Endothelial cell of umbilical vein (primary cell): ENCODE data around the gene NFYC. TPM values are rescaled to one million over a fixed set of nuclear protein-coding genes. Genes with fewer than 3 reads are reported as not detected.

Experiments
- BruUV-seq: library from RNA; stranded (reverse); fragments of 400-500 nt; replicated peaks from 2 replicates; lab custom pipeline; 2021; lab: Mats Ljungman, UMichigan
- CTCF ChIA-PET: fragments of 300-600, 350-600 bp; sonication (Branson Sonifier 250); formaldehyde crosslinking; loops from one replicate; lab custom pipeline; 2021; ENCODE audit warnings: antibody characterized with exemption, inconsistent platforms; lab: Charles Lee
- POLR2A ChIA-PET: fragments of 300-600, 350-600 bp; sonication (Branson Sonifier 250); formaldehyde crosslinking; loops from one replicate; lab custom pipeline; 2021; ENCODE audit warnings: antibody characterized with exemption, inconsistent platforms; lab: Charles Lee
- DNase-seq: peaks from one replicate; pipeline ENCODE4 v3.0.0-alpha.2; 2011; ENCODE audit warnings: low read depth, low spot score
- FAIRE-seq: peaks from 2 replicates; lab custom pipeline; 2011; peaks lifted over from hg19 to GRCh38; lab: Jason Lieb, UNC
- H2AFZ ChIP-seq: 2 replicates; pipeline ENCODE4 v1.6.0; 2012; ENCODE audit warnings: low read depth, low read length, control low read depth, inconsistent platforms
- H3K27ac ChIP-seq: 2 replicates; pipeline ENCODE4 v1.5.1; 2011; ENCODE audit warnings: low read depth, mild to moderate bottlenecking, control low read depth, low read length, moderate library complexity; ENCODE audit not compliant: insufficient read depth
- H3K27me3 ChIP-seq, 2 experiments: 2 replicates each; pipeline versions ENCODE4 v1.6.0 to v1.6.1; 2011; ENCODE audit warnings: low read length in 2 of 2, mixed read lengths in 1 of 2; ENCODE audit not compliant: control insufficient read depth in 2 of 2, insufficient read depth in 2 of 2
- H3K36me3 ChIP-seq, 2 experiments: 2 replicates in 1 of 2; 3 replicates in 1 of 2; pipeline ENCODE4 v1.5.1; 2011; ENCODE audit warnings: low read length in 2 of 2, mild to moderate bottlenecking in 1 of 2, moderate library complexity in 1 of 2; ENCODE audit not compliant: control insufficient read depth in 2 of 2, insufficient read depth in 2 of 2; ENCODE audit errors: extremely low read depth in 1 of 2
- H3K4me1 ChIP-seq: 3 replicates; pipeline ENCODE4 v1.5.1; 2011; ENCODE audit warnings: mild to moderate bottlenecking, low read length; ENCODE audit not compliant: control insufficient read depth, insufficient read depth; ENCODE audit errors: extremely low read depth
- H3K4me2 ChIP-seq: 2 replicates; pipeline ENCODE4 v1.6.1; 2011; ENCODE audit warnings: low read length, control low read depth, mixed read lengths; ENCODE audit not compliant: insufficient read depth
- H3K4me3 ChIP-seq, 3 experiments: fragments of 200-600 bp in 1 of 3; sonication (generic), shearing (Covaris generic) in 1 of 3; replicated peaks in 1 of 3; 2 replicates each; pipeline ENCODE4 v1.5.1; 2011 to 2016; ENCODE audit warnings: control low read depth in 3 of 3, low read length in 3 of 3, mild to moderate bottlenecking in 2 of 3, inconsistent platforms in 1 of 3, low read depth in 1 of 3, moderate library complexity in 1 of 3; ENCODE audit not compliant: insufficient read depth in 1 of 3
- H3K79me2 ChIP-seq: 2 replicates; pipeline ENCODE4 v1.6.0; 2012; ENCODE audit warnings: low read length, inconsistent platforms; ENCODE audit not compliant: control insufficient read depth, insufficient read depth
- H3K9ac ChIP-seq: replicated peaks from 2 replicates; pipeline ENCODE3; 2011; ENCODE audit warnings: low read length, control low read depth; ENCODE audit not compliant: insufficient read depth; ENCODE audit errors: extremely low read depth
- H3K9me1 ChIP-seq: replicated peaks from 3 replicates; pipeline ENCODE4 v1.6.0; 2011; ENCODE audit warnings: mild to moderate bottlenecking, low read length; ENCODE audit not compliant: control insufficient read depth, insufficient read depth; ENCODE audit errors: extremely low read depth
- H3K9me3 ChIP-seq: replicated peaks from 2 replicates; pipeline ENCODE4 v1.5.1; 2012; ENCODE audit warnings: low read length, inconsistent platforms; ENCODE audit not compliant: control insufficient read depth, insufficient read depth
- H4K20me1 ChIP-seq: replicated peaks from 2 replicates; pipeline ENCODE3; 2011; ENCODE audit warnings: mild to moderate bottlenecking, low read length; ENCODE audit not compliant: control insufficient read depth, insufficient read depth; ENCODE audit errors: extremely low read depth
- EZH2 ChIP-seq: IDR thresholded peaks from 2 replicates; pipeline ENCODE4 v1.6.1; 2012; ENCODE audit warnings: borderline replicate concordance, low read depth, mild to moderate bottlenecking, moderate library complexity, low read length, inconsistent platforms; ENCODE audit not compliant: severe bottlenecking
- FOS ChIP-seq: IDR thresholded peaks from 2 replicates; pipeline ENCODE4 v1.6.1; 2011; ENCODE audit warnings: mild to moderate bottlenecking, low read length, moderate library complexity, borderline replicate concordance; ENCODE audit not compliant: insufficient read depth
- GATA2 ChIP-seq: IDR thresholded peaks from 2 replicates; pipeline ENCODE4 v1.7.0; 2011; ENCODE audit warnings: low read depth, mild to moderate bottlenecking, moderate library complexity, mixed read lengths, low read length; ENCODE audit not compliant: insufficient read length, insufficient read depth
- JUN ChIP-seq: IDR thresholded peaks from 2 replicates; pipeline ENCODE4 v1.6.1; 2011; ENCODE audit warnings: borderline replicate concordance, low read depth; ENCODE audit not compliant: insufficient read length, insufficient read depth
- MAX ChIP-seq: IDR thresholded peaks from 2 replicates; pipeline ENCODE4 v1.6.1; 2011; ENCODE audit not compliant: insufficient read depth, insufficient read length
- MYC ChIP-seq: IDR thresholded peaks from one replicate; pipeline ENCODE4 v1.6.1; 2011; ENCODE audit warnings: mild to moderate bottlenecking, low read depth, low read length
- POLR2A ChIP-seq: IDR thresholded peaks from 2 replicates; pipeline ENCODE4 v1.6.1; 2012; ENCODE audit warnings: low read depth, mild to moderate bottlenecking, control low read depth, low read length
- POLR2AphosphoS5 ChIP-seq: IDR thresholded peaks from 2 replicates; pipeline ENCODE4 v1.6.1; 2012; ENCODE audit warnings: low read depth, mild to moderate bottlenecking, control low read depth, low read length, moderate library complexity; ENCODE audit not compliant: insufficient read depth
- dilution Hi-C: fragments of 300-500 bp; cut with MboI; formaldehyde crosslinking; loops from one replicate; pipeline ENCODE4 v1.15.0; 2019; ENCODE audit warnings: low sequenced_read_pairs; ENCODE audit not compliant: extremely low pct_ligation_motif_present
- intact Hi-C: fragments of 100-400 bp; cut with micrococcal nuclease; formaldehyde crosslinking; loops from one replicate; pipeline ENCODE4 v1.10.0; 2022
- polyA plus RNA-seq, 4 experiments: library from polyadenylated mRNA; depleted of rRNA in 3 of 4; stranded (reverse) in 3 of 4; unstranded in 1 of 4; fragments of >200 nt; gene quantifications; 2 replicates each; pipeline versions ENCODE4 v1.2.1 to v1.2.3, GENCODE V29; 2011 to 2012; ENCODE audit warnings: missing spikeins in 1 of 4
- total RNA-seq: library from RNA; stranded (reverse); gene quantifications from 2 replicates; pipeline ENCODE4 v1.2.3, GENCODE V29; 2021
- TF ChIP-seq, protein P1 (sequence below), 2 donors: IDR thresholded peaks; 1 replicate in 1 of 2; 2 replicates in 1 of 2; pipeline ENCODE4 v1.5.1; 2011; ENCODE audit warnings: low read length in 2 of 2, mild to moderate bottlenecking in 2 of 2, moderate library complexity in 2 of 2, control low read depth in 1 of 2, inconsistent platforms in 1 of 2, low read depth in 1 of 2; ENCODE audit not compliant: insufficient read depth in 1 of 2; ENCODE audit errors: extremely low read depth in 1 of 2

Gene NFYC
- total and polyA plus RNA-seq, 2 donors (not counting 3 experiments of a cell fraction or from before 2014, with no cell fraction given): 51.1 to 81.7 TPM

DNA sequence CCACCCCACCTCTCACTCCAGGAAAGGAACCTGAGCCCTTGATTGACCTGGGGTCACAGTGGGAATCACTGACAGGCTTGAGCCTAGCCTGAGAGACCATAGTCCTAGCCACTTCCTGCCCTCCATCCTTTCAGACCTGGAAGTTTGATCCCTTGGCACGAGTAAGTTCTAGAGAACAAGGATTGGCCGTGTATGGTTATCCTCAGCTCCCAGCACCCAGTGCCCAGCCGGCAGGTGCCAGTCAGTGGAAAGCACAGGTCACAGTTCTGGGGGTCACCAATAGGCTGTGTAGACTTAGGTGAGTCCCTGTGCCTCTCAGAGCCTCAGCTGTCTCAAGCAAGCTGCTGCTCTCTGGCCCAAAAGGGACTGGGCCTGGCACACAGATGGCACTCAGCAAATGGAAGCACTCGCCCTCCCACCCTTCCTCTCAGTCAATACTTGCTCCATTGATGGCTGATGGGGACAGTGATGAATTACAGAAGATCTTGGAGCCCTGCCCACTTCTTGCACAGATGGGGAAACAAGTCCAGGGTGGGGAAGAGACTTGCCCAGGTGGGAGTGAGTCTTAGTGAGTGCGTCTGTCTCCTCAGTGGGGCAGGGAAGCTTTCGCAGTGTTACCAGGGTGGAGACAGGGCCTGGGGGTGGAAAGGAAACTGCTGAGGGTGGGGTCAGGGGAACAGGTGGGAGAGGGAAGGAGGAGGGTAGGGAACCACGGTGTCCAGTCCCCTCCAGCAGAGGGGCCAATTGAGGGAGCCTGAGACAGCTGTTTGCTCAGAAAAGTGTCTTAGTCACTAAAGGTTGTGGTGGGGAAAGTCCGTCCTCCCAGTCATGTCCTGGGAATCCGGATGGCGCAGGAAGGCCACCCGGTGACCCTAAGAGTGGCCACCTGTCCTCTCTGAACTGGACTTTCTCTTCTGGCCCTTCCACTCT lies 89.4 kb downstream of the NFYC start:
- H3K27me3 ChIP-seq: peaks cover 13 to 20% of the 10 kb centered on the region in 2 experiments
- dilution Hi-C loops: no loop called here
- no peak for TF ChIP-seq MYC
- no peak for TF ChIP-seq GATA2
- TF ChIP-seq, protein P1, sequence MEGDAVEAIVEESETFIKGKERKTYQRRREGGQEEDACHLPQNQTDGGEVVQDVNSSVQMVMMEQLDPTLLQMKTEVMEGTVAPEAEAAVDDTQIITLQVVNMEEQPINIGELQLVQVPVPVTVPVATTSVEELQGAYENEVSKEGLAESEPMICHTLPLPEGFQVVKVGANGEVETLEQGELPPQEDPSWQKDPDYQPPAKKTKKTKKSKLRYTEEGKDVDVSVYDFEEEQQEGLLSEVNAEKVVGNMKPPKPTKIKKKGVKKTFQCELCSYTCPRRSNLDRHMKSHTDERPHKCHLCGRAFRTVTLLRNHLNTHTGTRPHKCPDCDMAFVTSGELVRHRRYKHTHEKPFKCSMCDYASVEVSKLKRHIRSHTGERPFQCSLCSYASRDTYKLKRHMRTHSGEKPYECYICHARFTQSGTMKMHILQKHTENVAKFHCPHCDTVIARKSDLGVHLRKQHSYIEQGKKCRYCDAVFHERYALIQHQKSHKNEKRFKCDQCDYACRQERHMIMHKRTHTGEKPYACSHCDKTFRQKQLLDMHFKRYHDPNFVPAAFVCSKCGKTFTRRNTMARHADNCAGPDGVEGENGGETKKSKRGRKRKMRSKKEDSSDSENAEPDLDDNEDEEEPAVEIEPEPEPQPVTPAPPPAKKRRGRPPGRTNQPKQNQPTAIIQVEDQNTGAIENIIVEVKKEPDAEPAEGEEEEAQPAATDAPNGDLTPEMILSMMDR (IDR thresholded peaks at IDR 0.05; ENCODE audit: extremely low read depth in 1 of 2, insufficient read depth in 1 of 2, low read depth in 1 of 2, low read length in 2 of 2): no peak
- TF ChIP-seq FOS: no peak
- TF ChIP-seq POLR2A: no peak
- TF ChIP-seq EZH2: no peak
- TF ChIP-seq JUN: no peak
- TF ChIP-seq MAX: no peak
- TF ChIP-seq POLR2AphosphoS5: no peak
- no peak overlapping the region for H3K4me3 ChIP-seq
- intact Hi-C loops: no loop called here
- H3K9ac ChIP-seq: no peak overlapping the region
- no peak overlapping the region for H2AFZ ChIP-seq
- no TSS peak for BruUV-seq
- FAIRE-seq (no peak), DNase-seq (no peak)
- no peaks in the 10 kb centered on the region for H3K36me3 ChIP-seq
- CTCF ChIA-PET: interaction anchor here (1.3 to 2.2 kb wide), 3 partner anchors 7 to 172 kb away, joined by 4 to 18 read pairs (median 7); no protein-coding TSS in a partner anchor
- H4K20me1 ChIP-seq: no peaks in the 10 kb centered on the region
- H3K9me3 ChIP-seq: no peaks in the 10 kb centered on the region
- POLR2A ChIA-PET: interaction anchor here (0.7 kb wide), 1 partner anchor 43 kb away, joined by 8 read pairs; no protein-coding TSS in a partner anchor
- H3K4me1 ChIP-seq: no peaks in the 10 kb centered on the region
- no peak overlapping the region for H3K4me2 ChIP-seq
- H3K27ac ChIP-seq: no peak overlapping the region
- H3K79me2 ChIP-seq: no peaks in the 10 kb centered on the region
- H3K9me1 ChIP-seq: no peaks in the 10 kb centered on the region
